ENCODE measurements around the gene CNPY1.

Gene CNPY1

DNA sequence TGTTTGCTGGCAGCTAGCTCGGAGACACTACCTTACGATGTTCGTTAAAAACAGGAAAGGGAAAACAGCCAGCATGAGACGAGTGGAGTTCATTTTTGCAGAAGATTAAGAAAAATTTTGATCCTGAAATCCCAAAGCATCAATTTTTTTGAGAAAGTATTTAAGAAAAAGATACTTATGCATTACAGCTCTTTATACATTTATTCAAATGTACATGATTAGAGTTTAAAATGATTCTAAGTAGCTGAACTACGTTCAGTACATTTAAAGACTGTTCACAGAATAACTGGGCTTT lies 34.7 kb downstream of the CNPY1 start:
- DNase-seq (ENCODE audit: insufficient read length, low spot score): no peak
- no peak for FAIRE-seq

DNA sequence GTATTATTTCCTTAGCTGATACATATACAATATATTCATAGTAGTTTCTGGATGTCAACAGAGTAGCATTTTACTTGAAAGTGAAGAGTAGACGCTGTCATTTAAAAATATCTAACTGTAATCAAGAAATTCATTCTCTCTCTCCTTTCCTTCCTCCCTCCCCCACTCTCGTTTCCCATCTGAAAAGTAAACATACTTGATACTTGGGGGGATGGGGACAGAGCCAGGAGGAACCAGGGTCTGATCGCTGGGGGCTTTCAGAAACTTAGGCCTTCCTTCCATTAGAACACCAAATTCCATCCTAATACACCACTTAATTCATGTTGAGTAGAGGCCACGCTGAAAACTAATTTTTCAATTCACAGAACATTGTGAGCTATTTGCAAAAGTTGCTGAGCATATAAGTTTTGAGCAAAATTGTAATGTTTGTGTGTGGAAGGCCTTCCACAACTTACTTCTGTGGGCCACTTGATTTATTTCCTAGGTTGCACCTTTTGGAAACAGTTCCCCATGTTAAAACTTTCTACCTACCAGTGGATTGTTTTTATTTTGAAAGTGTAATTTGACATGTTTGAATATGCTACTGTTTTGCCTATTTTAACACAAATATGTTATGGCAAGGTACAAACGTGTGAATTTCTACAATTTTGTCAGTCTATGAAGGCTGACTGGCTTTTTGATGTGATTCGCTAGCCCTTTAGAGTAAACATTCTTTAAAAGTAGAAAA lies 35.2 kb downstream of the CNPY1 start:
- no peak for DNase-seq (ENCODE audit: insufficient read length, low spot score)
- no peak for FAIRE-seq
- no peak for TF ChIP-seq POLR2A (IDR thresholded peaks at IDR 0.05; ENCODE audit: low read depth, low read length)

More for the DNA sequence above, 34.7 kb downstream of the CNPY1 start:
- TF ChIP-seq POLR2A (IDR thresholded peaks at IDR 0.05; ENCODE audit: low read depth, low read length): no peak

DNA sequence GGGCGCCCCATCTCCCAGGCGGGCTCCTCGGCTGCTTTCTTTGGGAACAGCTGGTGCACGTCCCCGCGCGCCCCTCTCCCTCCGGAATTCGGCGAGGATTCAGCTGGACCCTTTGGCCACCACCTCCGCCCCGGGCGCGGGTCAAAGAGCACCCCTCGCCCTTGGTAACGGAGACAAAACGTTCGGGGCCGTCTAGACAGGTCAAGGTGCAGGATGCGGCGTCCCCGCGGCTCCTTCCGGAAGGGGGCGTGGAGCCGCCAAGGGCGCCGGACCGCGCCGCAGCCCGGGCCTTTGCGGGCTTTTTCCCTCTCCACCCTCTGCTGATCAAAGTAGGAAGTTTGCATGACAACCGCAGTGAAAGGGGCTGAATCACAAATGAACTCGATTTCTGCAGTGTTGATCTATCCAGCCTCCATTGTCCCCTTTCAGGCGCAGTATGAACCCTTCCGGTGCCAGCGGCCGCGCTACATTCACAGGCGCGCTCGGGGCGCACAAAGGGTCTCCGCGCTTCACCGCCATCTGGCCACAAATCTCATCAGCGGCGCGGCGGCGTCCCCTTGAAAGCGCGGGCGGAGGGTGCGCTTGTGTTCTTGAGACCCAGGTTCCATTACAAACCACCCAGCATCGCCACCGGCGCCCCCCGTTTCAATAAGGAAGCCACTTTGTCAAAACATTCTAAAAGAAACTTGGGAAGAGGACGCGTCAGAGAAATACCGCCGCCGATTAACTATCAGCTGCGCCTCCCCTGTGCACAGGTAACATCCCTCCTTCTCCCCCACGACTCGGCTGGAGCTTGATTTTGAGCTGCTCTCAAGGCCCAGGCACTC lies 36.4 kb downstream of the CNPY1 start:
- DNase-seq (ENCODE audit: insufficient read length, low spot score): no peak
- FAIRE-seq: no peak
- TF ChIP-seq POLR2A (IDR thresholded peaks at IDR 0.05; ENCODE audit: low read depth, low read length): no peak

DNA sequence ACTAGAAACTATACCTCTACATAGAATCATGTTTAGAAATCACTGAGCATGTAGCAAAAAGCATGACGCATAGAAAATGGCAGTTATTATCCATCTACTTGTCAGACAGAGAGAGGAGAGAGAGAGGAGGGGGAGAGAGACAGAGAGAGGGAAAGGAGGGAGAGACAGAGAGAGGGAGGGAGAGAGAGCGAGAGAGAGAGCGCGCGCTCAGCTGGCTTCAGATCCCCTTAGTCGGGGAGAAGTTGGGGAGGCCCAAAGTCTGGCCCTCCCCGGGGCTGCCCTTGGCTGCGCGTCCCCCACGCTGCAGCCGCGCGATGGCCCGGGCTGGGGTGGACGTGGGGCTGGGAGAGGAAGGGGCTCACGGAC lies 37.0 kb downstream of the CNPY1 start:
- FAIRE-seq (no peak), DNase-seq (ENCODE audit: insufficient read length, low spot score) (no peak)
- TF ChIP-seq POLR2A (IDR thresholded peaks at IDR 0.05; ENCODE audit: low read depth, low read length): no peak

DNA sequence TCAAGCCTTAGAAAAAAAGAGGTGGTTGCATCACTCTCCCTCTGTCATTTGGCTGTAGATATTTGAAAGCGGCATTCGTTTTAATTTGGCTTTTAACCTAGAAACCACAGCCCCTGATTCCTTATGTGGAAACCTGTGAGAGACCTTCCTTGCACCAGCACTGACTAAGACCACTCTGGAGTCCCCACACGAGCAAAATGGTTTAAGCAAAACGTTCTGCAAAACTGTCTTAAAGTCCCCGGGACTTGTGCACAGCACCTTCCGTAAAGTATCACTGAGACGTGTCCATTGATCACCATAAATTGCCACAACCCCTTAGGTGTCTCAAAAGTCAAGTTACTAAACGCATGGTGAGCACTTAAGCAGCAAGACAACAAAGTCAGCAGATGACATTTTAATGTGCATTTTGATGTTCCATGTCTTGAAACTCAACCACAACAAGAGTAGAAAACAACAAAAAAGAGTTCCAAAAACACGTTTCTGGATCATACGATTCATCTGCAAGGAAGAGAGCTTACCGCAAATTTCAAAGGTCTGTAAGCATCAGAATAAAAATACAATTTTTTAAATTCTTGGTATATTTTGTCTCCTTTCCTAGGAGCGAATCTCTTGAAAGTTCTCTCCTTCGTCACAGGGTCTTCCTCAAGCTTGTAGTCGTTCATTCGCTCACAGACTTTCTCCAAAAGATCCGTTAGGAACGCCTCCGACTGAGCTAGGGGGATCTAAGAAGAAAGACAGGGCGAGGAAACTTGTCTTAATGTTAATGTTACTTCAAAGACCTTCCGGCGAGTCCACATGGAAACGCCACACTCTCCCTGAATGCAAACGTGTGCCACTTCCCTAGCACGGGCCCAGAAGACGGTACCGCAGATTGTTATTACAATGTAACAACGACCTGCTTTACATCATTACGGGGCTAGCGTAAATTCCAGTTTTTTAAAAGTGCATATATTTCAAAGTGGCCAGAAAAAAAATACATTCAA lies 37.7 kb downstream of the CNPY1 start:
- FAIRE-seq: no peak
- no peak for TF ChIP-seq POLR2A (IDR thresholded peaks at IDR 0.05; ENCODE audit: low read depth, low read length)
- DNase-seq (ENCODE audit: insufficient read length, low spot score): no peak

DNA sequence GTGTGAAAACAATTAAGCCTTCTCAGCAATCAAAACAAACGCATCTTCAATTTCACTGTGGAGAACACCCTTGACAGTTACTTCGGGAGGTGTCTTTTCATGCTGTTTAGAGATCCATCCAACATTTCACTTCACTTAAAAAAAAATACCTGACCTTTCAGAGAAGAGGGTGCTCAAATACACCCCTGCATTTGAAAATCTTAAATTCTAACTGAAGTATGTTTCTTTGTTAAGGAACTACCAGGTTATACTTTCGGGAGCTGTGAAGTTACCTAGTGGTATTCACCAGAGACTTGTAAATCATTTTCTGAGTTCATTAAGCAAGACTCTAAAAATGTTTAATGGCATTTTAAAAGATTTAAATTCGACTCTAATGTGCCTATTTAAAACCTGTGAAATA lies 38.8 kb downstream of the CNPY1 start:
- DNase-seq (ENCODE audit: insufficient read length, low spot score): no peak
- no peak for FAIRE-seq
- TF ChIP-seq POLR2A (IDR thresholded peaks at IDR 0.05; ENCODE audit: low read depth, low read length): no peak

DNA sequence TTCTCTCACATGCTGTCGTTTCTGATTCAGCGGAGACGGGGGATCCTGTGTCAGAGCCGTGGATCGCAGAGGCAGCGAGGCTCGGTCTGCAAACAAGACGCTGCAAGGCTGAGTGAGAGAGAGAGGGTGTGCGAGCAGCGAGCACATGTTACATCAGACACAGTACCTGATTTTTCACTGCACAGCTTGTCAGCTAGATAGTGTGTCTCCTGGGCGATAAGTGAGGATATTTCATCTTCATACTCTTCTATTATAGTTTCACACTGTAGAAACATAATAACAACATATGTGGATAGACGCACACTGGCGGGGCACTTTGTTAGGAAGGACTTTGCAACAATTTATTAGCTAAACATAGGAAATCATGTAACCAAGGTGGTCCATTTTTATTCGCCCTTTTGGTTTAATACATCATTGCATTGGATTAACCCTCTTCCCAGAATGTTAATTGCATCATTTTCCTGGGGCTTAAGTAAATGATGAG lies 39.5 kb downstream of the CNPY1 start:
- FAIRE-seq (no peak), DNase-seq (ENCODE audit: insufficient read length, low spot score) (no peak)
- no peak for TF ChIP-seq POLR2A (IDR thresholded peaks at IDR 0.05; ENCODE audit: low read depth, low read length)

DNA sequence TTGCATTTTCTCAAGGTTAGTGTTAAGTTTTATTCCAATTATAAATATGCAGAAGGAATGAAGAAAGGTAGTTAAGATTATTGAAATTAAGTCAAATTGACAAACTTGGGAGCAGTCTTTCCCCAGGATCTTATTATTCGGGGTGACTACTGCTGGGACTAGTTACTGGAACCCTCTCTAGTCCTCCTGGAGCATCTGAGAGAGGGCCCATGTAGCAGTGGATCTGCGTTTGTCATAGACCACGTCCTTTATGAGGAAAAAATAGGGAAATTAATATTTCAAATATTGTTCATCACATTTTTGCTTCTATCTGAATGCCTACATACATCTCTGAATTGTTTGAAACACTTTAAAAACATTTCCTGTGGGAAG lies 41.0 kb downstream of the CNPY1 start:
- FAIRE-seq (no peak), DNase-seq (ENCODE audit: insufficient read length, low spot score) (no peak)
- TF ChIP-seq POLR2A (IDR thresholded peaks at IDR 0.05; ENCODE audit: low read depth, low read length): no peak

DNA sequence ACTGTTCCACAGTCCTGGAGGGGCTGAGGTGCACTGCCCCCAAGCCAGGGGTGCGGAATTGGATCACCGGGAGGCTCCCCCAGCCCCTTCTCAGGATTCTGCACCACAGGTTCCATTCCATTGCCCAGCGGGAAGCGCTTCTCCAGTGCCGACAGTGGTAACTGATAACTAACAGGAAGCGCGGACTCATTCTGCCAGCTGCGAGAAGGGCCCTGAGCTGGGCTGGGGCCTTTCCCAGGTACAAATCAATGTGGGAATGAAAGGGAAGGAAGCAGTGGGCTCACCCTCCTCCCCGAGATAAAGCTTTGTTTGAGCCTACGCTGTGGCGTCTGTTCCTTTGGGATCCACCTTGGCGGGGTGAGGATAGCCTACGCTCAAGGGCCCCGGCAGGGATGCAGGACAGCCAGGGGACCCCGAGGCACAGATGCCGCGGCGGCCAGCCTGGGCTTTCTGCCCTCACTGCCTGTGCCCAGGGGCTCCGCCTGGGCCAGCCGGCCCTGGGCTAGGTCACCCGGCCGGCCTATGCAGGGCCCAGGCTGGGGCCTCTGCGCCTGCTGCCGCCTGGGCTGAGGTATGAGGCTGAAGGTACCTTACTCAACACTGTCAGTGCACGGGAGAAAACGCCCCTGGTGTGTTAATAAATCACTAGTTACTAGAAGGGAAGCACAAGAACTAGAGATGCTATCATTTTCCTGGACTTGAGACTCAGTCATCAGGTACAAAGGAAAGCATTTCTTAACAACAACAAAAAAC lies 49.0 kb downstream of the CNPY1 start:
- no peak for DNase-seq (ENCODE audit: insufficient read length, low spot score)
- FAIRE-seq: no peak
- no peak for TF ChIP-seq POLR2A (IDR thresholded peaks at IDR 0.05; ENCODE audit: low read depth, low read length)

DNA sequence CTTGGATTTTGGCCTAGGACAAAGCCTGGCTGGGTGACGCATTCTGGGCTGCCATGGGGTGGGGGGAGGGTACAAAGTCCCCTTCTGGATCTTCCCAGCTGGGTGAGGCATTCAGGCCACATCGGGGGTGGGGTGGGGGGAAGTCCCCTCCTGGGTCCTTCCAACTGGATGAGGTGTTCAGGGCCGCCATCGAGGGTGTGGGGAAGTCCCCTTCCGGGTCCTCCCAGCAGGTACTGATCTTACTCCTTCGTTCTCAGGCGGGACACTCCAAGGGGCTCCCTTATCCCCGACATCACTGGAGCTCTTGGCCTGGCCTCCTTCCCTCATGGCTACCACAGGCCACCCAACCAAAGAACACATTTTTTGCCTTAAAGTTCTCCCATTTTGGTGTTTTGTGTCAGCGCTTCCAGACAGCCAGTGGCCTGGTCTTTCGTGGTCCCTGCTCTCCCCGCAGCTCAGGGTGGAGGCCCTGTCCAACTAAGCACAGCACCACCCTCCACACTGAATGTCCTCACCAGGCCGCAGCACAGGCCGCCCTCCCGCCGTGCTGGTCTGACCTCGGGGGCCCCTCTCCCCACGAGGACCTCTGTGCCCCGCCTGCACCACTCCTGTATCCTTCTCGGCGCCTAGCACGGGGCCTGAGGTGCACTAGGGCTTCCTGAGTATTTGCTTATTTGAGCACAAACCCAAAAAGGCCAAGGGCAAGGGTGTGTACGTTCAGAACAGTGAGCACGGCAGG lies 49.9 kb downstream of the CNPY1 start:
- no peak for DNase-seq (ENCODE audit: insufficient read length, low spot score)
- no peak for FAIRE-seq
- no peak for TF ChIP-seq POLR2A (IDR thresholded peaks at IDR 0.05; ENCODE audit: low read depth, low read length)

DNA sequence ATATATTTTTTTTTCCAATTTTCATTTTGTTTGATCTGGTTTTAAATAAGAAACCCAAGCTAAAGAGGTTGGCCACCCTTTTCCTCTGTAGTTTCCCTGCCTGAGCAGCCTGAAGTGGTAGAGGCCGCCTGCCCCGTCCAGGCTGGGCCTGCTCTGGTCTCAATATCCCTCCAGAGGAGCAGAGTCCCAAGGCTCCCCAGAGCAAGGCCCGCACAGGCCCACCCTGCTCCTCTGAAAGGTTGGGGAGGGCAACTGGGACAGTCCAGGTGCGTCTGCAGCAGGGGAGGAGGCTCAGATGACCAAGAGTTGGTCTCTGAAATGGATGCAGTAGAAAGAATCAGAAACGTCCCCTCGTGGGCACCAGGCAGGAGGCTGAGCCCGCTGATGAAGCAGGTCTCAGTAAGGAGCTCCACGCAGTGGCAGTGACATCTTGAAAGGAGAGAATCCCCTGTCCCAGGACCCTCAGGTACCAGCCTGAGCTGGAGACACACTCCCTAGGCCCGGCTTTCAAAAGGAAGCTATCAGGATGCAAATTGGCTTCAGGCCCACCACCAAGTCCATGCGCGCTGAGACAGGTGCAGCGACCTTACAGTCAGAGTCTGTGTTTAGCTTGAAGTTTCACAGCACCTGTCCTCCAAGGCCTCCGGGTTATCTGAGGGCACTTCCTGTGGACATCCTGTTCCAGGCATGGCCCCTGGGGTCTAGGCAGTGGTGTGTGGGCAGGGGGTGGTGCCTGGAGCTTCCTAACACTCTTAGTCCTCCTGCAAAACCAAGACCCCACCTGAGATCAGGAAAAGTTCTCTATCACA lies 50.7 kb downstream of the CNPY1 start:
- DNase-seq (ENCODE audit: insufficient read length, low spot score) (no peak), FAIRE-seq (no peak)
- no peak for TF ChIP-seq POLR2A (IDR thresholded peaks at IDR 0.05; ENCODE audit: low read depth, low read length)

DNA sequence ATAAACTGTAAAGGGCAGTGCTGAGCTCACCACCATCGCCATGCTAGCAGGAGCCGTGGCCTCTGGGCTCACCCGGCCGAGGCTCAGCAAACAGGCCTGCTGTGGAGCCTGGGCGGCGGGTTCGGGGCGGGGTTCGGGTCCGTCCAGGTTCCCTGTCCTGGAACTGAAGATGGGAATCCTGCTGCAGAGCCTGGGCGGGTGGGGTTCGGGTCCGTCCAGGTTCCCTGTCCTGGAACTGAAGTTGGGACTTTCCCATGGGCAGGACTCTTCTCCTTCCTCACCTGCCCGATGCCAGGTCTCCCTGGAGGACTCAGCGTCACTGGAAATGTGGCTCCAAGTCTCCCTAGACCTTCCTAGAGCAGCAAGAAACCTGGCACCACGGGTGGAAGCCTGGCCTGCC lies 51.8 kb downstream of the CNPY1 start:
- no peak for TF ChIP-seq POLR2A (IDR thresholded peaks at IDR 0.05; ENCODE audit: low read depth, low read length)
- DNase-seq (ENCODE audit: insufficient read length, low spot score) (no peak), FAIRE-seq (no peak)

All from H54 (cell line).